Vagina (tissue), 2 donors: ENCODE data around the gene TAOK3.

Experiments
- CTCF ChIP-seq, 3 experiments: fragments of 450-650 bp in 2 of 3; fragments of 200-600 bp in 1 of 3; sonication (generic) in 1 of 3; IDR thresholded peaks; one replicate each; pipeline ENCODE4 v1.5.1; 2017 to 2019; ENCODE audit warnings: antibody characterized with exemption in 3 of 3, mild to moderate bottlenecking in 2 of 3, moderate library complexity in 2 of 3
- POLR2A ChIP-seq, 2 donors: fragments of 450-650 bp; IDR thresholded peaks; one replicate each; pipeline ENCODE4 v1.6.1; 2017; ENCODE audit warnings: antibody characterized with exemption in 2 of 2, mild to moderate bottlenecking in 2 of 2, moderate library complexity in 2 of 2

GRCh38 chr12:118402251-118402650 is 29.5 kb upstream of the TAOK3 start:
- TF ChIP-seq CTCF (IDR thresholded peaks at IDR 0.05) (no peak), POLR2A (IDR thresholded peaks at IDR 0.05) (no peak)
